ENCODE results near the gene ZNF302. TPM values are rescaled to one million over a fixed set of nuclear protein-coding genes. Genes with fewer than 3 reads are reported as not detected.

Gene ZNF302
- total RNA-seq, 1 donor from 2014 or later = 16.5 TPM

DNA sequence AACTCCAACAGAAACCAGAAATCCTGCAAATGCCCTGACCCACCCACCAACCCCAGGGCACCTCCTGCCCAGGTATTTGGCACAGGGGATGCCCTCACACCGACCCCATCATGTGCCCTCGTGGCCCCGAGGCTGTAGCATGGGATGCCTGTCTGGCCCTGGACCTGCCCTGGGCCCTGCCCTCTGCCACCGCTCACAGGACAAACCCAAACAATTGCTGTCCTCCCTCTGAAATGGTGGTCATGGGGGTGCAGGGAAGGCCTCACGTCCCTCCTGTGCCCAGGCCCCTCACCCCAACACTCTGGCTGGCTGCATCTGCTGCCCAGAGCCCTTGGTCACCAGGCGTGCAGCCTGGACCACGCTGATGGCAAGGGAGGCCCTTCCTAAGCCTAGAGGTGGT lies 54.5 kb downstream of the ZNF302 start:
- Histone ChIP-seq H3K27ac (ENCODE audit: low read depth, low read length) (no peak overlapping the region), H3K9ac (ENCODE audit: low read length) (no peak overlapping the region), H3K4me2 (ENCODE audit: low read length) (no peak overlapping the region), H3K79me2 (ENCODE audit: insufficient read depth, low read length) (peaks cover 3% of the 10 kb centered on the region), H3K36me3 (ENCODE audit: insufficient read depth, low read length) (no peaks in the 10 kb centered on the region), H3K27me3 (ENCODE audit: insufficient read depth, low read length) (no peaks in the 10 kb centered on the region), H3K9me3 (ENCODE audit: insufficient read depth, low read depth, low read length) (no peaks in the 10 kb centered on the region), H3K4me1 (ENCODE audit: insufficient read depth, low read length) (peaks cover 9% of the 10 kb centered on the region), H2AFZ (ENCODE audit: low read depth, low read length) (no peak overlapping the region), H4K20me1 (ENCODE audit: insufficient read depth, low read length) (no peaks in the 10 kb centered on the region), H3K4me3 (ENCODE audit: insufficient read depth, low read depth, low read length) (no peak overlapping the region)
- TF ChIP-seq, protein P1, sequence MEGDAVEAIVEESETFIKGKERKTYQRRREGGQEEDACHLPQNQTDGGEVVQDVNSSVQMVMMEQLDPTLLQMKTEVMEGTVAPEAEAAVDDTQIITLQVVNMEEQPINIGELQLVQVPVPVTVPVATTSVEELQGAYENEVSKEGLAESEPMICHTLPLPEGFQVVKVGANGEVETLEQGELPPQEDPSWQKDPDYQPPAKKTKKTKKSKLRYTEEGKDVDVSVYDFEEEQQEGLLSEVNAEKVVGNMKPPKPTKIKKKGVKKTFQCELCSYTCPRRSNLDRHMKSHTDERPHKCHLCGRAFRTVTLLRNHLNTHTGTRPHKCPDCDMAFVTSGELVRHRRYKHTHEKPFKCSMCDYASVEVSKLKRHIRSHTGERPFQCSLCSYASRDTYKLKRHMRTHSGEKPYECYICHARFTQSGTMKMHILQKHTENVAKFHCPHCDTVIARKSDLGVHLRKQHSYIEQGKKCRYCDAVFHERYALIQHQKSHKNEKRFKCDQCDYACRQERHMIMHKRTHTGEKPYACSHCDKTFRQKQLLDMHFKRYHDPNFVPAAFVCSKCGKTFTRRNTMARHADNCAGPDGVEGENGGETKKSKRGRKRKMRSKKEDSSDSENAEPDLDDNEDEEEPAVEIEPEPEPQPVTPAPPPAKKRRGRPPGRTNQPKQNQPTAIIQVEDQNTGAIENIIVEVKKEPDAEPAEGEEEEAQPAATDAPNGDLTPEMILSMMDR (IDR thresholded peaks at IDR 0.05; ENCODE audit: insufficient read depth, low read depth, low read length) = no peak
- TF ChIP-seq EZH2 (IDR thresholded peaks at IDR 0.05; ENCODE audit: insufficient read depth, low read length) = no peak
- Mint-ChIP-seq H3K4me3 (ENCODE audit: unreplicated experiment) (peak overlapping the region; percentile 54), H3K36me3 (ENCODE audit: low read depth, unreplicated experiment) (peaks cover 11% of the 10 kb centered on the region), H3K4me1 (ENCODE audit: low read depth, unreplicated experiment) (peaks cover 6% of the 10 kb centered on the region), H3K9me3 (ENCODE audit: unreplicated experiment) (peaks cover 6% of the 10 kb centered on the region), H3K27ac (ENCODE audit: unreplicated experiment) (no peak overlapping the region), H3K27me3 (ENCODE audit: low read depth, unreplicated experiment) (peaks cover 10% of the 10 kb centered on the region)
- no peak for DNase-seq (ENCODE audit: low read depth)
- no peak for FAIRE-seq

DNA sequence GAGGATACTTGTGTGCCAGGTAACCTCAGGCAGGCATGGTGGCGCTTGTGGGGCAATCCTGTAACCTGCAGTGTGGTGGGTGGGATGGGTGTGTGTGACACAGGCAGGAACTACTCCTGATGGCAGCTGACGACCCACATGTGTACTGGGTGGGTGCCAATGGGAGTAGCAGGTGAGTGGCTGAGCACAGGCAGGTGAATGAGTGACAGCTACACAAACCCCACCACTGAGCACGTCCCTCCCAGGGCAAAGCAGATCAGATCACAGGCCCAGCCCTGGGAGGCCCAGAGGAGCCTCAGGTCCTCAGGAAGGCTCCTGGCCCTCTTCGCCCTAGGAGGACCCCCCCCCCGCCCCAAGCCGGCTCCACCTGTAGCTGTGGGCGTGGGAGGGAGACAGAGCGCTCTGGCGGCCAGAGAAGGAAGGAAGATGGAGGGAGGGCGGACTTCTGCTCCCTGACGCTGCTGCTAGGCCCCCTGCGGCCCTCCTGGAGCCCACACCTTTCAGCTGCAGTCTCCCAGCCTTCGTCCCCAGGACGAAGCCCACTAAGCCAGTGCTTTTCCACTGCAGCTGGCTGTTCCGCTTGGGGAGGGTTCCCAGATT lies 55.2 kb downstream of the ZNF302 start:
- peaks cover 9% of the 10 kb centered on the region for H3K4me1 ChIP-seq (ENCODE audit: insufficient read depth, low read length)
- peak overlapping the region; percentile 85 for H3K4me3 ChIP-seq (ENCODE audit: insufficient read depth, low read depth, low read length)
- no peaks in the 10 kb centered on the region for H3K27me3 ChIP-seq (ENCODE audit: insufficient read depth, low read length)
- H4K20me1 ChIP-seq (ENCODE audit: insufficient read depth, low read length) = no peaks in the 10 kb centered on the region
- no peaks in the 10 kb centered on the region for H3K36me3 ChIP-seq (ENCODE audit: insufficient read depth, low read length)
- Mint-ChIP-seq H3K36me3 (ENCODE audit: low read depth, unreplicated experiment) (peaks cover 12% of the 10 kb centered on the region), H3K27ac (ENCODE audit: unreplicated experiment) (no peak overlapping the region), H3K4me3 (ENCODE audit: unreplicated experiment) (no peak overlapping the region), H3K27me3 (ENCODE audit: low read depth, unreplicated experiment) (peaks cover 3% of the 10 kb centered on the region), H3K9me3 (ENCODE audit: unreplicated experiment) (peaks cover 8% of the 10 kb centered on the region), H3K4me1 (ENCODE audit: low read depth, unreplicated experiment) (peaks cover 6% of the 10 kb centered on the region)
- FAIRE-seq = no peak
- no peak overlapping the region for H3K9ac ChIP-seq (ENCODE audit: low read length)
- H3K27ac ChIP-seq (ENCODE audit: low read depth, low read length) = no peak overlapping the region
- TF ChIP-seq, protein P1 (IDR thresholded peaks at IDR 0.05; ENCODE audit: insufficient read depth, low read depth, low read length) = no peak
- no peak for TF ChIP-seq EZH2 (IDR thresholded peaks at IDR 0.05; ENCODE audit: insufficient read depth, low read length)
- peaks cover 3% of the 10 kb centered on the region for H3K79me2 ChIP-seq (ENCODE audit: insufficient read depth, low read length)
- no peak for DNase-seq (ENCODE audit: low read depth)
- peak overlapping the region; percentile 99 for H3K4me2 ChIP-seq (ENCODE audit: low read length)
- no peak overlapping the region for H2AFZ ChIP-seq (ENCODE audit: low read depth, low read length)
- H3K9me3 ChIP-seq (ENCODE audit: insufficient read depth, low read depth, low read length) = peaks cover 2% of the 10 kb centered on the region

DNA sequence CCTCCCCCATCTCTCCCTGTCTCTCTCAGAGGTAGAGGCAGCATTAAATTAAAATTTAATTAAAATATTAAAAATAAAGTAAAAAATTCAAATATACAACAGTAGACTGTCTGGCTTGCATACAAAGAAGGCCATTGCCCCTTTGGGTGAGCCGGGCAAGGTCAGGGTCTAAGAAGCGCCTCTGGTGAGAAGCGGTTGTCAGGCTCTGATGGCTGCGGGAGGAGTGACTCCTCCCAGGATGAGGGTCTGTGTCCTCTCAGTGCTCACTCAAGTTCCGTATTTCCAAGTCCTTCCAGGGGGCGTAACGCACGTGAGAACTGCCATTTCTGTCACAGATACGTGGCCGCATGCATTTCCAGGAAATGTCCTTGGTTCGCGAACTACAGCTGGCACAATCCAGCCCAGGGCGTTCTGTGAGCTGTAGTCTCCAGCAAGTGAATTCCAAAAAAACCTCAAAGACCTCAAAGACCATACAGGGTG lies 55.8 kb downstream of the ZNF302 start:
- Histone ChIP-seq H3K9ac (ENCODE audit: low read length) (peak overlapping the region; percentile 91), H3K27me3 (ENCODE audit: insufficient read depth, low read length) (no peaks in the 10 kb centered on the region), H3K4me1 (ENCODE audit: insufficient read depth, low read length) (peaks cover 9% of the 10 kb centered on the region), H3K4me3 (ENCODE audit: insufficient read depth, low read depth, low read length) (peak overlapping the region; percentile 85), H3K36me3 (ENCODE audit: insufficient read depth, low read length) (no peaks in the 10 kb centered on the region), H3K4me2 (ENCODE audit: low read length) (peak overlapping the region; percentile 99), H4K20me1 (ENCODE audit: insufficient read depth, low read length) (no peaks in the 10 kb centered on the region), H3K9me3 (ENCODE audit: insufficient read depth, low read depth, low read length) (peaks cover 6% of the 10 kb centered on the region), H3K27ac (ENCODE audit: low read depth, low read length) (peak overlapping the region; percentile 95), H2AFZ (ENCODE audit: low read depth, low read length) (peak overlapping the region; percentile 97), H3K79me2 (ENCODE audit: insufficient read depth, low read length) (peaks cover 3% of the 10 kb centered on the region)
- DNase-seq (ENCODE audit: low read depth) (no peak), FAIRE-seq (no peak)
- H3K4me1 Mint-ChIP-seq (ENCODE audit: low read depth, unreplicated experiment) = peaks cover 6% of the 10 kb centered on the region
- H3K36me3 Mint-ChIP-seq (ENCODE audit: low read depth, unreplicated experiment) = peaks cover 15% of the 10 kb centered on the region
- H3K4me3 Mint-ChIP-seq (ENCODE audit: unreplicated experiment) = peak overlapping the region; percentile 97
- peak overlapping the region; percentile 95 for H3K27ac Mint-ChIP-seq (ENCODE audit: unreplicated experiment)
- TF ChIP-seq, protein P1 (IDR thresholded peaks at IDR 0.05; ENCODE audit: insufficient read depth, low read depth, low read length) = no peak
- TF ChIP-seq EZH2 (IDR thresholded peaks at IDR 0.05; ENCODE audit: insufficient read depth, low read length) = no peak
- peaks cover 11% of the 10 kb centered on the region for H3K9me3 Mint-ChIP-seq (ENCODE audit: unreplicated experiment)
- no peaks in the 10 kb centered on the region for H3K27me3 Mint-ChIP-seq (ENCODE audit: low read depth, unreplicated experiment)
